ENCODE data around the gene STOX1. TPM values are rescaled to one million over a fixed set of nuclear protein-coding genes. Genes with fewer than 3 reads are reported as not detected.

Gene STOX1
- total RNA-seq, 1 donor from 2014 or later, result 8.7 TPM

DNA sequence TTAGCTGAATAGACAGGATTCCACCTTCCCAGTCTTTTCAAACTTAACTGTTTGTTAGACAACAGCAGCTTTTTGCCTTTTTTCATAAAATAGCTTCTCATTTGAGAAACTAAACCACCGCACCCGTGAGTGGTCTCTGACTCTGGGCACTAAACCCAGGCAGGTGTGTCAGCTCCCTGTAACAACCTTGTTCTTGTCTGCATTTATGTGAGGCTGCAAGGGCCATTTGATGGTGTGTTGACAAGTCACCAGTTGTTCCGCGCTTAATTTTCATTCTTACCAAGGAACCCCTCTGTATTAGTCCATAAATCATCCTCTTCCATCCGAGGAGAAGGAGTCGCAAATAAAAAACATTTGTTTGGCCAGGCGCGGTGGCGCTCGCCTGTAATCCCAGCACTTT, 1.5 kb downstream of the STOX1 start:
- Mint-ChIP-seq H3K36me3 (ENCODE audit: low read depth) (no peaks in the 10 kb centered on the region), H3K27ac (ENCODE audit: unreplicated experiment) (no peak overlapping the region), H3K4me3 (peak overlapping the region; percentile 88), H3K27me3 (ENCODE audit: low read depth) (no peaks in the 10 kb centered on the region), H3K9me3 (no peaks in the 10 kb centered on the region), H3K4me1 (peaks cover 12% of the 10 kb centered on the region)
- TF ChIP-seq, protein P1, sequence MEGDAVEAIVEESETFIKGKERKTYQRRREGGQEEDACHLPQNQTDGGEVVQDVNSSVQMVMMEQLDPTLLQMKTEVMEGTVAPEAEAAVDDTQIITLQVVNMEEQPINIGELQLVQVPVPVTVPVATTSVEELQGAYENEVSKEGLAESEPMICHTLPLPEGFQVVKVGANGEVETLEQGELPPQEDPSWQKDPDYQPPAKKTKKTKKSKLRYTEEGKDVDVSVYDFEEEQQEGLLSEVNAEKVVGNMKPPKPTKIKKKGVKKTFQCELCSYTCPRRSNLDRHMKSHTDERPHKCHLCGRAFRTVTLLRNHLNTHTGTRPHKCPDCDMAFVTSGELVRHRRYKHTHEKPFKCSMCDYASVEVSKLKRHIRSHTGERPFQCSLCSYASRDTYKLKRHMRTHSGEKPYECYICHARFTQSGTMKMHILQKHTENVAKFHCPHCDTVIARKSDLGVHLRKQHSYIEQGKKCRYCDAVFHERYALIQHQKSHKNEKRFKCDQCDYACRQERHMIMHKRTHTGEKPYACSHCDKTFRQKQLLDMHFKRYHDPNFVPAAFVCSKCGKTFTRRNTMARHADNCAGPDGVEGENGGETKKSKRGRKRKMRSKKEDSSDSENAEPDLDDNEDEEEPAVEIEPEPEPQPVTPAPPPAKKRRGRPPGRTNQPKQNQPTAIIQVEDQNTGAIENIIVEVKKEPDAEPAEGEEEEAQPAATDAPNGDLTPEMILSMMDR (conservative IDR thresholded peaks at IDR 0.05), result no peak
- DNase-seq (ENCODE audit: low read depth, low spot score), result no peak

DNA sequence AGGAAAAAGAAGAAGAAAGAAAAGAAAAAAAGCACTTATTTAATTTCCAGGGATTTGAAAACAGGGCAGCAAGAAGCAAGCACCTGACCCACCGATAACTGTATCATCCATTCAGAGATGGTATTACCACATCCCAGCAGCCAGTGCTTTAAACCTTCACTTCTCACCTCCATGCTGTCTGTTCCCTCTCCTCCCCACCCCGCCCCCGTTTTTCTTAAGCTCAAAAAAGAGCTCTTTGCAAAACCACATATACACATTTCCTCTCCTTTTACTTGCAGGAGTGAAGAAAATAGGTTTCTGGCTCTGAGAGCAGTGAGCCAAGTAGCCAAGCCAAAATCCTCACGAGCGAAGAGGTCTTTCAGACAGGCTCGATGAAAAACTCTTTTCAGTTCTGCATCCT, 2.2 kb downstream of the STOX1 start:
- TF ChIP-seq, protein P1 (conservative IDR thresholded peaks at IDR 0.05), result no peak
- Mint-ChIP-seq H3K9me3 (no peaks in the 10 kb centered on the region), H3K4me3 (peak overlapping the region; percentile 88), H3K36me3 (ENCODE audit: low read depth) (no peaks in the 10 kb centered on the region), H3K27ac (ENCODE audit: unreplicated experiment) (no peak overlapping the region), H3K27me3 (ENCODE audit: low read depth) (no peaks in the 10 kb centered on the region), H3K4me1 (peaks cover 12% of the 10 kb centered on the region)
- no peak for DNase-seq (ENCODE audit: low read depth, low spot score)

DNA sequence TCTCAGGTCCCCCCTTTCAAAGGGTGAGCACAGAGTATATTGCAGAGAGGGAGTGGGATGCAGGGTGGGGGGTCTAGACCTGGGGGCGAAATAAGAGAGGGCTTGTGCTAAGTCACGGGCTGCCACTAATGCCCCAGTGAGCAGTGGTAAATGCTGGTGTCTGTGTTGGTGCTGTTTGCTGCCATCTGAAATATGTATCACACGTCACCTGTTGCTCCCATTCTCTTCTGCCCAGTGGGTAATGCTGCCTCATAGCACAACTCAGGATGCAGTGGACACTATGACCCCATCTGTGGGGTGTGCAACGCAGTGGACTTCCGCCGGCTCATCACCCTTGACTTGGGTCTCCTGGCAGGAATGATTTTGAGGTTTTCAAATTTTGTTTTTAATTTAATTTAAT, 2.6 kb downstream of the STOX1 start:
- DNase-seq (ENCODE audit: low read depth, low spot score), result no peak
- Mint-ChIP-seq H3K4me3 (peak overlapping the region; percentile 88), H3K4me1 (peaks cover 12% of the 10 kb centered on the region), H3K27me3 (ENCODE audit: low read depth) (no peaks in the 10 kb centered on the region), H3K36me3 (ENCODE audit: low read depth) (no peaks in the 10 kb centered on the region), H3K9me3 (no peaks in the 10 kb centered on the region), H3K27ac (ENCODE audit: unreplicated experiment) (no peak overlapping the region)
- TF ChIP-seq, protein P1 (conservative IDR thresholded peaks at IDR 0.05), result no peak

DNA sequence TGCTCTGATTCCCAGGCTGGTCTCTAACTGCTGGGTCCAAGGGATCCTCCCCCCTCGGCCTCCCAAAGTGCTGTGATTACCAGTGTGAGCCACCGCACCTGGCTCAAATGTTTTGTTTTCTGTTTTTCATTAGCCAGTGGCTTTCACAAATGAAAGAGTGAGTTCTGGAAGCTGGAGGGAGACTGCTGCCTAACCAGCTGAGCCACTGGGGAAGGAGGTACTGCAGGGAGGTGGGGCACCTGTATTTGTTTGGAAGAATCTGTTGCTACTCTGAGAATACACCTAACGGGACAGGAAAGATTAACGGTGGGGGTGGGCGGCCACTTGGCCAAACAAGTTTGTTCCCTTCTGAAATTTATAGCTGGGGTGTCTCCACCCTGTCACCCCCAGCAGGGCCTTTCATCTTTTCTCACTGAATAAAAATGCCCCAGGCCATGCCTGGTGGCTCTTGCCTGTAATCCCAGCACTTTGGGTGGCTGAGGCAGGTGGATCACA, 4.7 kb downstream of the STOX1 start:
- no peaks in the 10 kb centered on the region for H3K27me3 Mint-ChIP-seq (ENCODE audit: low read depth)
- H3K9me3 Mint-ChIP-seq, result no peaks in the 10 kb centered on the region
- no peak overlapping the region for H3K4me3 Mint-ChIP-seq
- H3K4me1 Mint-ChIP-seq, result peaks cover 7% of the 10 kb centered on the region
- H3K36me3 Mint-ChIP-seq (ENCODE audit: low read depth), result no peaks in the 10 kb centered on the region
- no peak for DNase-seq (ENCODE audit: low read depth, low spot score)
- no peak overlapping the region for H3K27ac Mint-ChIP-seq (ENCODE audit: unreplicated experiment)
- TF ChIP-seq, protein P1 (conservative IDR thresholded peaks at IDR 0.05), result no peak

DNA sequence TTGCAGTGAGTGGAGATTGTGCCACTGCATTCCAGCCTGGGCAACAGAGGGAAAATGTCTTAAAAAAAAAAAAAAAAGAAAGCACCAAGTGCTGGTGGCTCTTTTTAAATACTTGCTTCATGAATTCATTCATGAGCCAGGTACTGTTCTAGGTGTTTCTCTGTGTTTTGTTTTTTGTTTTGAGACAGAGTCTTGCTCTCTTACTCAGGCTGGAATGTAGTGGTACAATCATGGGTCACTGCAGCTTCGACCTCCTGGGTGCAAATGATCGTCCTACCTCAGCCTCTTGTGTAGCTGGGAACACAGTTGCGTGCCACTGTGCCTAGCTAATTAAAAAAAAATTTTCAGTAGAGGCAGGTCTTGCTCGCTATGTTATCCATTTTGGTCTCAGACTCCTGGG, 5.3 kb downstream of the STOX1 start:
- H3K27me3 Mint-ChIP-seq (ENCODE audit: low read depth), result no peaks in the 10 kb centered on the region
- H3K9me3 Mint-ChIP-seq, result no peaks in the 10 kb centered on the region
- no peak overlapping the region for H3K4me3 Mint-ChIP-seq
- no peak overlapping the region for H3K27ac Mint-ChIP-seq (ENCODE audit: unreplicated experiment)
- TF ChIP-seq, protein P1 (conservative IDR thresholded peaks at IDR 0.05), result no peak
- DNase-seq (ENCODE audit: low read depth, low spot score), result no peak
- peaks cover 7% of the 10 kb centered on the region for H3K4me1 Mint-ChIP-seq
- no peaks in the 10 kb centered on the region for H3K36me3 Mint-ChIP-seq (ENCODE audit: low read depth)
